ENCODE measurements around the gene STK32C. TPM values are rescaled to one million over a fixed set of nuclear protein-coding genes. Genes with fewer than 3 reads are reported as not detected.

STK32C gene
- total RNA-seq, 1 donor from 2014 or later, result 9.4 TPM

- intact Hi-C loops (cut with micrococcal nuclease), result no loop called here
These were observed 105.4 kb downstream of the STK32C start for GRCh38 chr10:132202070-132202970.

GRCh38 chr10:132201111-132201969 is 106.4 kb downstream of the STK32C start:
- intact Hi-C loops (cut with micrococcal nuclease), result no loop called here

- intact Hi-C loops (cut with micrococcal nuclease), result no loop called here
These were observed 107.2 kb downstream of the STK32C start for GRCh38 chr10:132200344-132201110.

- intact Hi-C loops (cut with micrococcal nuclease), result no loop called here
These were observed 107.9 kb downstream of the STK32C start for GRCh38 chr10:132199854-132200311.

GRCh38 chr10:132199268-132199853 is 108.4 kb downstream of the STK32C start:
- intact Hi-C loops (cut with micrococcal nuclease), result no loop called here

- intact Hi-C loops (cut with micrococcal nuclease), result no loop called here
These were observed 109.2 kb downstream of the STK32C start for GRCh38 chr10:132198381-132199181.

- intact Hi-C loops (cut with micrococcal nuclease), result no loop called here
These were observed 109.7 kb downstream of the STK32C start for GRCh38 chr10:132198068-132198370.

GRCh38 chr10:132197271-132198067 is 110.3 kb downstream of the STK32C start:
- intact Hi-C loops (cut with micrococcal nuclease), result no loop called here

GRCh38 chr10:132196178-132197113 is 111.3 kb downstream of the STK32C start:
- intact Hi-C loops (cut with micrococcal nuclease), result no loop called here

- intact Hi-C loops (cut with micrococcal nuclease), result no loop called here
These were observed 112.2 kb downstream of the STK32C start for GRCh38 chr10:132195366-132196075.

GRCh38 chr10:132194726-132195125 is 113.0 kb downstream of the STK32C start:
- intact Hi-C loops (cut with micrococcal nuclease), result no loop called here

- intact Hi-C loops (cut with micrococcal nuclease), result no loop called here
These were observed 113.7 kb downstream of the STK32C start for GRCh38 chr10:132193907-132194552.

GRCh38 chr10:132192991-132193665 is 114.6 kb downstream of the STK32C start:
- intact Hi-C loops (cut with micrococcal nuclease), result no loop called here

GRCh38 chr10:132192076-132192975 is 115.4 kb downstream of the STK32C start:
- intact Hi-C loops (cut with micrococcal nuclease), result no loop called here

GRCh38 chr10:132189810-132190422 is 117.8 kb downstream of the STK32C start:
- intact Hi-C loops (cut with micrococcal nuclease), result loop anchor here (5.0 kb wide), 1 partner anchor 1167 kb away; the partner anchor contains the start of gene FUOM

All from T-helper 1 cell treated with Interleukin-12 subunit alpha and Interleukin-12 subunit beta and Interleukin-4 antibody, amounts not matched to agents 30 ng/mL and 1 ng/mL, for 36 hours (primary cell).